Panc1 (cell line): Measurements from ENCODE around the gene GSTK1. TPM values are rescaled to one million over a fixed set of nuclear protein-coding genes. Genes with fewer than 3 reads are reported as not detected.

Experiments
- ATAC-seq: fragments of 200-7000 bp; cut with Tn5 transposase; 2 replicates; pipeline ENCODE4 v1.9.1; 2020; ENCODE audit warnings: mild to moderate bottlenecking, moderate library complexity
- BruUV-seq: library from RNA; stranded (reverse); fragments of 400-500 nt; replicated peaks from 2 replicates; lab custom pipeline; 2021; lab: Mats Ljungman, UMichigan
- CTCF ChIA-PET: fragments of 300-600 bp; sonication (Branson Sonifier 250); formaldehyde crosslinking; loops from one replicate; lab custom pipeline; 2022; ENCODE audit warnings: antibody characterized with exemption; lab: Charles Lee
- POLR2A ChIA-PET: fragments of 300-600 bp; sonication (Branson Sonifier 250); formaldehyde crosslinking; loops from one replicate; lab custom pipeline; 2022; ENCODE audit warnings: antibody characterized with exemption; lab: Charles Lee
- DNase-seq: peaks from one replicate; pipeline ENCODE4 v3.0.0-alpha.2; 2010; ENCODE audit warnings: low read depth, low spot score
- H3K27ac ChIP-seq: 2 replicates; pipeline ENCODE4 v1.5.1; 2011; ENCODE audit warnings: mild to moderate bottlenecking, low read length, inconsistent platforms
- H3K27me3 ChIP-seq: fragments of 200-500 bp; sonication (Bioruptor generic); 2 replicates; pipeline ENCODE4 v1.6.0; 2014; ENCODE audit warnings: low read length, inconsistent platforms; ENCODE audit not compliant: control insufficient read depth, insufficient read depth
- H3K36me3 ChIP-seq: fragments of 200-500 bp; sonication (Bioruptor generic); 2 replicates; pipeline ENCODE4 v1.5.1; 2014; ENCODE audit warnings: inconsistent platforms, mild to moderate bottlenecking, low read length, moderate library complexity; ENCODE audit not compliant: control insufficient read depth, insufficient read depth
- H3K4me1 ChIP-seq: 2 replicates; pipeline ENCODE4 v1.5.1; 2011; ENCODE audit warnings: inconsistent platforms, mild to moderate bottlenecking, low read length, moderate library complexity; ENCODE audit not compliant: control insufficient read depth, insufficient read depth
- H3K4me3 ChIP-seq, 2 experiments: 2 replicates each; pipeline ENCODE4 v1.5.1; 2011 to 2012; ENCODE audit warnings: low read depth in 2 of 2, low read length in 2 of 2, mild to moderate bottlenecking in 2 of 2, inconsistent platforms in 1 of 2, moderate library complexity in 1 of 2
- H3K9me3 ChIP-seq: fragments of 200-500 bp; sonication (Bioruptor generic); 2 replicates; pipeline ENCODE4 v1.5.1; 2014; ENCODE audit warnings: low read depth, mild to moderate bottlenecking, inconsistent platforms, low read length, moderate library complexity; ENCODE audit not compliant: control insufficient read depth, insufficient read depth
- POLR2AphosphoS5 ChIP-seq: IDR thresholded peaks from 2 replicates; pipeline ENCODE4 v1.6.1; 2012; ENCODE audit warnings: mild to moderate bottlenecking, low read depth, low read length, moderate library complexity
- SIN3A ChIP-seq: IDR thresholded peaks from 2 replicates; pipeline ENCODE4 v1.6.1; 2012; ENCODE audit warnings: low read depth, mild to moderate bottlenecking, low read length, moderate library complexity, borderline replicate concordance; ENCODE audit not compliant: insufficient read depth
- TCF7L2 ChIP-seq: IDR thresholded peaks from 2 replicates; pipeline ENCODE4 v1.6.1; 2011; ENCODE audit warnings: mild to moderate bottlenecking, low read depth, low read length, inconsistent platforms
- in situ Hi-C: cut with HindIII; loops from 2 replicates; pipeline ENCODE4 v1.10.0; 2016; ENCODE audit warnings: low sequenced_read_pairs, low pct_unique_long_range_greater_than_20kb
- intact Hi-C: fragments of 100-400 bp; cut with micrococcal nuclease; formaldehyde crosslinking; loops from one replicate; pipeline ENCODE4 v1.10.0; 2022; ENCODE audit not compliant: unreplicated experiment
- total RNA-seq: library from RNA; stranded (reverse); gene quantifications from one replicate; pipeline ENCODE4 v1.2.1, GENCODE V29; 2021; ENCODE audit not compliant: unreplicated experiment
- TF ChIP-seq, protein P1 (sequence below): fragments of 450-650 bp; IDR thresholded peaks from 2 replicates; pipeline ENCODE4 v1.5.1; 2017; ENCODE audit warnings: mild to moderate bottlenecking
- TF ChIP-seq, protein P2 (sequence below), 2 experiments: IDR thresholded peaks; 2 replicates each; pipeline ENCODE4 v1.6.1; 2011 to 2012; ENCODE audit warnings: low read depth in 2 of 2, control low read depth in 1 of 2, low read length in 1 of 2, mild to moderate bottlenecking in 1 of 2, moderate library complexity in 1 of 2; ENCODE audit not compliant: insufficient read depth in 1 of 2

The GSTK1 gene
- total RNA-seq, 1 experiment from 2014 or later: 100 TPM

DNA sequence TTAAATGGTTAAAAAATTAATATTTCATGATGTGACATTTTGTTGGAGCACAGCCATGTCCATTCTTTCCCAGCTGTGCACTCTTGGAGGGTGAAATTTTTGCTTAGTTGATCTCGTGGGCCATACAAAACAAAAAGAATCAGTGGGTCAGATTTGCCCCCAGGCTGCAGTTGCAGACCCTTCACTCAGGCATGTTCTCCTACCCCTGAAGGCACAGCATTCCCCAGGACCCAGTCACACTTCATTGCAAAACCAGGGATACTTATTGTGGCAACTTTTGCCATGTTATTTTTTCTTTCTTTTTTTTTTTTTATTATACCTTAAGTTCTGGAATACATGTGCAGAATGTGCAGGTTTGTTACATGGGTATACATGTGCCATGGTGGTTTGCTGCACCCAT, 35.4 kb upstream of the GSTK1 start:
- DNase-seq: no peak

DNA sequence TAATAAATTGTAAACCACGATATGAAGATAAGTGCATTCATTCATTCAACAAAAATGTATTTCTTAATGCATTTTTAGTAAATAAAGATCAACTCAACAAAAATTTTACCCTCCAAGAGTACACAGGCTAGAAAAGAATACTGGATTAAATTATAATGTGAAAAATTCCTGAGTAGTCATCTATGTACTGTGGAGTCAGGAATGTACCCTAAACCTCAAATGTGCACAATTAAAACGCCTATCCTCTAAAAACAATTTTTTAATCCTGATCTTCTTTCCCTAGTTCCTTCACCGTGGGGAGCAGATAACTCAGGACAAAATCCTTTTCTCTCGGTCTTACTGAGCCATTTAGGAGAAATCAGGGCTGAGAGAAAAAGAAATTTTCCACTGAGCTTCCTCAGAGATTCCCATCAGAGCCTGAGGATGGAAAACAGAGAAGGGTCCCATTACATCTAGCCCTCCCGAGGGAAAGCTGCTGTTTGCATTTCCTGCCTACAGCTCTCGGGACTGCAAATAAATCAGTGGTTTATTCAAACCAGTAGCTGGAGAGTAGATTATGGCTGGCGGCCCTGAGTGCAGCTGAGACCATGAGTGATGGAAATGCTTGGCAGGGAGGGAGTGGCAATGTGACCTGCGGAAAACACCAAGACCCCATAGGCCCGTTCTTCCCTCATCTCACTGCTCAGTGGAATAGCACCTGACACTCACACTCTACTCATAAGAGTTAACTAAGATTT, 34.0 kb upstream of the GSTK1 start:
- no TSS peak for BruUV-seq
- H3K4me3 ChIP-seq: no peak overlapping the region
- no peaks in the 10 kb centered on the region for H3K27me3 ChIP-seq
- no peak overlapping the region for H3K27ac ChIP-seq
- ATAC-seq (no peak), DNase-seq (no peak)
- no peaks in the 10 kb centered on the region for H3K36me3 ChIP-seq
- in situ Hi-C loops (no loop called here), intact Hi-C loops (no loop called here)
- ChIA-PET CTCF (interaction anchor here (1.1 kb wide), 1 partner anchor 15 kb away, joined by 3 read pairs; no protein-coding TSS in a partner anchor), POLR2A (no interaction called here)
- H3K4me1 ChIP-seq: no peaks in the 10 kb centered on the region
- no peaks in the 10 kb centered on the region for H3K9me3 ChIP-seq
- TF ChIP-seq TCF7L2 (no peak), POLR2AphosphoS5 (no peak), SIN3A (no peak)
- TF ChIP-seq, protein P1, sequence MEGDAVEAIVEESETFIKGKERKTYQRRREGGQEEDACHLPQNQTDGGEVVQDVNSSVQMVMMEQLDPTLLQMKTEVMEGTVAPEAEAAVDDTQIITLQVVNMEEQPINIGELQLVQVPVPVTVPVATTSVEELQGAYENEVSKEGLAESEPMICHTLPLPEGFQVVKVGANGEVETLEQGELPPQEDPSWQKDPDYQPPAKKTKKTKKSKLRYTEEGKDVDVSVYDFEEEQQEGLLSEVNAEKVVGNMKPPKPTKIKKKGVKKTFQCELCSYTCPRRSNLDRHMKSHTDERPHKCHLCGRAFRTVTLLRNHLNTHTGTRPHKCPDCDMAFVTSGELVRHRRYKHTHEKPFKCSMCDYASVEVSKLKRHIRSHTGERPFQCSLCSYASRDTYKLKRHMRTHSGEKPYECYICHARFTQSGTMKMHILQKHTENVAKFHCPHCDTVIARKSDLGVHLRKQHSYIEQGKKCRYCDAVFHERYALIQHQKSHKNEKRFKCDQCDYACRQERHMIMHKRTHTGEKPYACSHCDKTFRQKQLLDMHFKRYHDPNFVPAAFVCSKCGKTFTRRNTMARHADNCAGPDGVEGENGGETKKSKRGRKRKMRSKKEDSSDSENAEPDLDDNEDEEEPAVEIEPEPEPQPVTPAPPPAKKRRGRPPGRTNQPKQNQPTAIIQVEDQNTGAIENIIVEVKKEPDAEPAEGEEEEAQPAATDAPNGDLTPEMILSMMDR: no peak
- TF ChIP-seq, protein P2, sequence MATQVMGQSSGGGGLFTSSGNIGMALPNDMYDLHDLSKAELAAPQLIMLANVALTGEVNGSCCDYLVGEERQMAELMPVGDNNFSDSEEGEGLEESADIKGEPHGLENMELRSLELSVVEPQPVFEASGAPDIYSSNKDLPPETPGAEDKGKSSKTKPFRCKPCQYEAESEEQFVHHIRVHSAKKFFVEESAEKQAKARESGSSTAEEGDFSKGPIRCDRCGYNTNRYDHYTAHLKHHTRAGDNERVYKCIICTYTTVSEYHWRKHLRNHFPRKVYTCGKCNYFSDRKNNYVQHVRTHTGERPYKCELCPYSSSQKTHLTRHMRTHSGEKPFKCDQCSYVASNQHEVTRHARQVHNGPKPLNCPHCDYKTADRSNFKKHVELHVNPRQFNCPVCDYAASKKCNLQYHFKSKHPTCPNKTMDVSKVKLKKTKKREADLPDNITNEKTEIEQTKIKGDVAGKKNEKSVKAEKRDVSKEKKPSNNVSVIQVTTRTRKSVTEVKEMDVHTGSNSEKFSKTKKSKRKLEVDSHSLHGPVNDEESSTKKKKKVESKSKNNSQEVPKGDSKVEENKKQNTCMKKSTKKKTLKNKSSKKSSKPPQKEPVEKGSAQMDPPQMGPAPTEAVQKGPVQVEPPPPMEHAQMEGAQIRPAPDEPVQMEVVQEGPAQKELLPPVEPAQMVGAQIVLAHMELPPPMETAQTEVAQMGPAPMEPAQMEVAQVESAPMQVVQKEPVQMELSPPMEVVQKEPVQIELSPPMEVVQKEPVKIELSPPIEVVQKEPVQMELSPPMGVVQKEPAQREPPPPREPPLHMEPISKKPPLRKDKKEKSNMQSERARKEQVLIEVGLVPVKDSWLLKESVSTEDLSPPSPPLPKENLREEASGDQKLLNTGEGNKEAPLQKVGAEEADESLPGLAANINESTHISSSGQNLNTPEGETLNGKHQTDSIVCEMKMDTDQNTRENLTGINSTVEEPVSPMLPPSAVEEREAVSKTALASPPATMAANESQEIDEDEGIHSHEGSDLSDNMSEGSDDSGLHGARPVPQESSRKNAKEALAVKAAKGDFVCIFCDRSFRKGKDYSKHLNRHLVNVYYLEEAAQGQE (IDR thresholded peaks at IDR 0.05; ENCODE audit: insufficient read depth in 1 of 2, low read depth in 2 of 2, low read length in 1 of 2): no peak

More for the DNA sequence above, 35.4 kb upstream of the GSTK1 start:
- in situ Hi-C loops (no loop called here), intact Hi-C loops (no loop called here)
- Histone ChIP-seq H3K36me3 (no peaks in the 10 kb centered on the region), H3K4me3 (no peak overlapping the region), H3K27ac (no peak overlapping the region), H3K9me3 (no peaks in the 10 kb centered on the region), H3K27me3 (peaks cover 4% of the 10 kb centered on the region), H3K4me1 (no peaks in the 10 kb centered on the region)
- no peak for ATAC-seq
- ChIA-PET POLR2A (no interaction called here), CTCF (no interaction called here)
- no peak for TF ChIP-seq TCF7L2
- TF ChIP-seq, protein P1: no peak
- no peak for TF ChIP-seq SIN3A
- TF ChIP-seq, protein P2 (IDR thresholded peaks at IDR 0.05; ENCODE audit: insufficient read depth in 1 of 2, low read depth in 2 of 2, low read length in 1 of 2): no peak
- TF ChIP-seq POLR2AphosphoS5: no peak
- no TSS peak for BruUV-seq
